Duodenal mucosa (tissue), 2 donors: ENCODE measurements around the gene N4BP3.
"Not testable (repeated sequence)": the region's sequence is repeated elsewhere in the genome, so short reads cannot be mapped to it uniquely, and the experiment has no call there.

ENCODE experiments used
- H3K27ac ChIP-seq: one replicate; pipeline ENCODE4 v1.7.0; 2013; ENCODE audit warnings: low read depth, low read length
- H3K27me3 ChIP-seq, 2 donors: one replicate each; pipeline ENCODE4 v1.7.0; 2013; ENCODE audit warnings: low read length in 2 of 2, control low read depth in 1 of 2; ENCODE audit not compliant: insufficient read depth in 2 of 2, control insufficient read depth in 1 of 2
- H3K36me3 ChIP-seq, 2 donors: one replicate each; pipeline ENCODE4 v1.7.0; 2013; ENCODE audit warnings: low read length in 2 of 2, control low read depth in 1 of 2; ENCODE audit not compliant: insufficient read depth in 2 of 2, control insufficient read depth in 1 of 2
- H3K4me1 ChIP-seq, 2 donors: one replicate each; pipeline ENCODE4 v1.7.0; 2013; ENCODE audit warnings: low read length in 2 of 2, control low read depth in 1 of 2; ENCODE audit not compliant: insufficient read depth in 2 of 2, control insufficient read depth in 1 of 2
- H3K4me3 ChIP-seq, 2 donors: one replicate each; pipeline ENCODE4 v1.7.0; 2013; ENCODE audit warnings: low read length in 2 of 2, low read depth in 1 of 2
- H3K9ac ChIP-seq, 2 donors: one replicate each; pipeline ENCODE4 v1.7.0; 2013; ENCODE audit warnings: low read length in 2 of 2, low read depth in 1 of 2
- H3K9me3 ChIP-seq, 2 donors: one replicate each; pipeline ENCODE4 v1.7.0; 2013; ENCODE audit warnings: low read length in 2 of 2, control low read depth in 1 of 2; ENCODE audit not compliant: control insufficient read depth in 1 of 2

The N4BP3 gene

DNA sequence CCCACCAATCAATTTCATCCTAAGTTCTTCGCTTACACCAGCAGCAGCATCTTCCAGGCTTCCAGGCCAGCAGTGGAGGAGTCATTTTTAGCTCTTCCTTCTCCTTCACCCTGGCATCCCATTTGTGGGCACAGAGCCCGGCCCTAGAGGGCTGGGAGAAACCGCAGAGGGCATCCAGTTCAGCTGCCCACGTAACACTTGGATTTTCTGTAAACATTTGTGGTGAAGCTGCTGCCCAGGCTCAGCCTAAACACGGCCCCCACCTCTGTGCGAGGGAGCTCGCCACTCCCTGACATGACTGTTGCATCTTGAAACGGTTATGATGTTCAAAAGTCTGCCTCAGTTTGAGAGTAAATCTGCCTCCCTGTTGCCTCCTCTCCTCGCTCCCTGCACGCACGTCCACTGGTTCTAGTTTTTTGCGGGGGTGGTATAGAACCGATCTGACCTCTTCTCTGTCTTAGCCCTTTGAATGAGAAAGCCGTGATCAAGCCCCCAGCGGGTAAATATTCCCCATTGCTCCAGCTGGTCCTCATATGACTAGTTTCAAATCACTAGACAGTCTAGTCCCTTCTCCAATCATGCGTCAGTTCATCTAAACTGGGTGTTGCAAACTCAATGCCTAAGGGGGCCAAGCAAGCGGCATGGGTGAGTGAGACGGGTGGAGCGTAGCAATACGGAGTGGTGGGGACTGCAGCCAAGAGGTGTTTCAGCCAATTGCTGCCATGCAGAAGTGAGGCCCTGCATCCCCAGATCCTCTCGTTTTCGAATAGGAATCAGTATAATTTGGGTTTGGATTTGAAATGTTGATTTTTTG lies 34.9 kb upstream of the N4BP3 start:
- H3K27me3 ChIP-seq = peaks cover 12 to 14% of the 10 kb centered on the region in 2 donors
- H3K9me3 ChIP-seq = no peaks in the 10 kb centered on the region
- no peak overlapping the region for H3K9ac ChIP-seq
- no peaks in the 10 kb centered on the region for H3K36me3 ChIP-seq
- H3K27ac ChIP-seq = no peak overlapping the region
- H3K4me3 ChIP-seq = no peak overlapping the region
- H3K4me1 ChIP-seq = peaks cover 4 to 5% of the 10 kb centered on the region in 2 donors

DNA sequence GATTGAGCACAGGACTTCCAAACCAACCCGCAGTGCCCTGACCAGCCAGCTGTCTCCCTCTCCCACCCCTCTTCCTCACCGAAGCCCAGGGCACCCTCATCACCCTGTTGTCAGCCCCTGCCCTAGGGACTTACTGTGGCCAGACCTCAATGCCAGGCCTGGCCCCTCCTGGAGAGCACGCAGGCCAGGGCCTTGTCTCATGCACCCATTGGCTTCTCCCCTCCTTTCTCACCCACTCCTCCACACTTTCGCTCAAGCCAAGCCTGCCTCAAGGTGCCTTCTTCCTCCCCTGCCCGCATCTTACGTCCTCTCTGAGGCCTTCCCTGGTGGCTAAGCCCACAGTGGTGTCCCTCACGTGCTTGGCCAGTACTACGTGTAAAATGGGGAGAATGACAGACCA lies 33.3 kb upstream of the N4BP3 start:
- Histone ChIP-seq H3K36me3 (no peaks in the 10 kb centered on the region), H3K4me1 (peaks cover 4 to 5% of the 10 kb centered on the region in 2 donors), H3K4me3 (no peak overlapping the region), H3K27ac (no peak overlapping the region), H3K9ac (no peak overlapping the region), H3K9me3 (no peaks in the 10 kb centered on the region), H3K27me3 (peaks cover 6 to 14% of the 10 kb centered on the region in 2 donors)

DNA sequence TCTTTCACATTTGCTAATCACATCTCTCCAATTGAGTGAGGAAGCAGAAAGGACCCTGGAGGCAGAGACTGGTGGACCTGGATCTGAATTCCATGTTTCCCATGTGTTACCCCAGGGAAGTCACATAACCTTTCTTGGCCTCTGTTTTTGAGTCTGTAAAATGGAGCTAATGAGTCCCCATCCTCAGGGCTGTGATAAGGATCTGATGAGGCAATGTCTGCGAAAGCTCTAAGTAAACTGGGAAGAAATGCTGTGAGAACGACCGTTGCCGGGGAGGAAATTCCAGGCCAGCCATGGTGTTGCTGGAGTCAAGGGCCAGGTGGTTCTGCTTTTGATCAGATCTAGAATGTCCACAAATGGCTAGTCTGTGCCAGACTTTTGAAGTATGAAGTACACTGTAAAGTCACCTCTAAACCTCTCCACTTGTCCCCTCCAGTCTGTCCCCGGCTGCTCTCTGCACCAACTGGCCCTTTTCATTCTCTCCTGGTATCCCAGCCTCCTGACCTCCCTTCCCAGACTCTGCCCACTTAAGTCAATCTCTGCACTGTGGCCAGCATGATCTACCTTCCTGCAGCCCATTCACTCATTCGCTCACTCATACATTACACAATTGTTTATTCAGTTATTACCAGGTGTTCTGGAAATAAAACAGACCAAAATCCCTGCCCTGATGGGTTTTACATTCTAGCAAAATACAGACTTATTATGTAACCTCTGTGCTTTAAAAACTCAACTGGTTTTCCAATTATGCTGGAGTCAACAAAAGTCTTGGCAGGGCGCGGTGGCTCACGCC lies 32.5 kb upstream of the N4BP3 start:
- Histone ChIP-seq H3K4me3 (no peak overlapping the region), H3K36me3 (no peaks in the 10 kb centered on the region), H3K27ac (no peak overlapping the region), H3K4me1 (peaks cover 4% of the 10 kb centered on the region in 2 donors), H3K9ac (no peak overlapping the region), H3K27me3 (peaks cover 4 to 6% of the 10 kb centered on the region in 2 donors), H3K9me3 (no peaks in the 10 kb centered on the region)

DNA sequence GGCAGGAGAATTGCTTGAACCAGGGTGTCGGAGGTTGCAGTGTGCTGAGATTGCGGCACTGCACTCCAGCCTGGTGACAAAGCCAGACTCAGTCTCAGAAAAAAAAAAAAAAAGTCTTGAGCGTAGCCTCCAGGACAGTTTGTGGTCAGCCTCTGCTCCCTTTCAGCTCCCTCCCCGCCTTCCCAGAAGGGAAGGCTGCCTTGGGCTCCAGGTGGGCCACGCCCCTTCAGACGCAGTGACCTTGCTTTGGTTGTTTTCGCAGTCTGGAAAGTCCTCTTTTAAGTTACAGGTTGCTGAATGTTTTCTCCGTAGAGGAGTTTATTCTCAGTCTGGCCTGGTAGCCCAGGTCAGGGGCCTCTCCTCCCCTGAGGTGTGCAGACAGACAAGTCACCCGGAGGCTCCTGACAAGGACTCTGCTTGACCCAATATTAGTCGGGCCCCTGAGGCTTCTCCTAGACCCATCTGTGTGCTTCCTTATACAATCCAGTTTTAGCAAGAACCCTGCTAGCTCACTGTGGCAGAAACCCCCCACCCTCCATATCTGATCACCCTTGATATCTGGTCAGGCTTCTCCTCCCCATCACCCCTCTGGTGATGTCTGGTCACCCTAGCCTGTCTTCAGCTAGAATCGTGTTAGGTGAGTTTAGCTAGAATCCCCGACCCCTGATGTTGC lies 31.6 kb upstream of the N4BP3 start:
- Histone ChIP-seq H3K27ac (no peak overlapping the region), H3K9me3 (no peaks in the 10 kb centered on the region), H3K4me1 (no peaks in the 10 kb centered on the region), H3K4me3 (no peak overlapping the region), H3K9ac (no peak overlapping the region), H3K27me3 (peaks cover 4 to 10% of the 10 kb centered on the region in 2 donors), H3K36me3 (no peaks in the 10 kb centered on the region)

DNA sequence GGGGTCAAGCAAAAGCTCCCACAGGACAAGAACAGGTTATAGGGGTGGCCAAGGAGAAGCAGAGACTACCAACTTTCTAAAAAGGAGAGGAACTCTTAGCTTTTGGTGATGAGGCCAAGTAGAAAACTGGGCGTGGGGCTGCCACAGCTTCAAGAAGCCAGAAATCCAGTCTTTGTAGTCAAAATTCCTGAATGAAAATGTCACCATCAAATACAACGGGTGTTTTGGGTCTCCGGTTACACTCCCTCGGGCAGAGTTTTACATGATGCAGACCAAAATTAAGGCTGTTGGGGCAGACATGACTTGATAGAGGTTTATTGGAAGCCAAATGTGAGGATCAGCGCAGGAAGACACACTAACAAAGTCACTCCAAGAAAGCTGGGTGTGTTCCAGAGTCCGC lies 29.4 kb upstream of the N4BP3 start:
- H3K9me3 ChIP-seq = no peaks in the 10 kb centered on the region

DNA sequence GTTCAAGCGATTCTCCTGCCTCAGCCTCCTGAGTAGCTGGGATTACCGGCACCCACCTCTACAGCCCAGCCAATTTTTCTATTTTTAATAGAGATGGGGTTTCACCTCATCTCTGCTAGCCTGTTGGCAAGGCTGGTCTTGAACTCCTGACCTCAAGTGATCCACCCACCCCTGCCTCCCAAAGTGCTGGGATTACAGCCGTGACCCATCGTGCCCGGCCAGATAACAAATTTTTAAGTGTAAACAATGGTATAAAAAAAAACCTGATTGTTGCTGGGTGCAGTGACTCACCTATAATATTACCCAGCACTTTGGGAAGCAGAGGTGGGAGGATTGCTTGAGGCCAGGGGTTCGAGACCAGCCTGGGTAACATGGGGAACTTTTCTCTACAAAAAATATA lies 28.0 kb upstream of the N4BP3 start:
- peaks cover 4 to 10% of the 10 kb centered on the region in 2 donors for H3K27me3 ChIP-seq

More for the DNA sequence above, 29.4 kb upstream of the N4BP3 start:
- H3K27me3 ChIP-seq = peaks cover 4 to 10% of the 10 kb centered on the region in 2 donors
- no peaks in the 10 kb centered on the region for H3K4me1 ChIP-seq
- no peak overlapping the region for H3K27ac ChIP-seq
- no peaks in the 10 kb centered on the region for H3K36me3 ChIP-seq
- H3K9ac ChIP-seq = no peak overlapping the region
- H3K4me3 ChIP-seq = no peak overlapping the region

DNA sequence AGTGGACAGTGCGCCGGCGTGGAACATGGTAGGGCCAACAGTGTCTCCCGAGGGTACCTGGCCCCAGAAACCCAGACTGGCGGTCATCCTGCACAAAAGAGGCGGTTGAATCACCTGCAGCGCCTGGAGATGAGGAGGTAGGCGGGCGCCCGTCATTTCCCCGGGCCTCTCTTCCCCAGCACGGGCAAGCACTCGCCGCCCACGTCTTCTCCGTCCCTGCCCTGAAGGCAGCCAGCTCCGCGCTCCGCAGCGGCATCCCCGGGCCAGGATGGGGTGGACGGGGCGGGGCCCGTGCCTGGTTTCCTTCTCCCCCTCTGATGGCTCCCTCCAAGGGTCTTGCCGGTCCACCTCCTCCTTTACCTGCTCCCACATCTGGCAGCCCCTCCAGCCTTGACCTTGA lies 27.1 kb upstream of the N4BP3 start:
- no peaks in the 10 kb centered on the region for H3K4me1 ChIP-seq
- no peaks in the 10 kb centered on the region for H3K36me3 ChIP-seq
- peaks cover 0 to 10% of the 10 kb centered on the region in 2 donors for H3K27me3 ChIP-seq
- H3K27ac ChIP-seq = no peak overlapping the region
- no peaks in the 10 kb centered on the region for H3K9me3 ChIP-seq
- no peak overlapping the region for H3K9ac ChIP-seq
- H3K4me3 ChIP-seq = no peak overlapping the region

More for the DNA sequence above, 28.0 kb upstream of the N4BP3 start:
- H3K4me3 ChIP-seq = no peak overlapping the region
- no peaks in the 10 kb centered on the region for H3K36me3 ChIP-seq
- H3K9me3 ChIP-seq = no peaks in the 10 kb centered on the region
- no peak overlapping the region for H3K27ac ChIP-seq
- H3K9ac ChIP-seq = no peak overlapping the region
- no peaks in the 10 kb centered on the region for H3K4me1 ChIP-seq

DNA sequence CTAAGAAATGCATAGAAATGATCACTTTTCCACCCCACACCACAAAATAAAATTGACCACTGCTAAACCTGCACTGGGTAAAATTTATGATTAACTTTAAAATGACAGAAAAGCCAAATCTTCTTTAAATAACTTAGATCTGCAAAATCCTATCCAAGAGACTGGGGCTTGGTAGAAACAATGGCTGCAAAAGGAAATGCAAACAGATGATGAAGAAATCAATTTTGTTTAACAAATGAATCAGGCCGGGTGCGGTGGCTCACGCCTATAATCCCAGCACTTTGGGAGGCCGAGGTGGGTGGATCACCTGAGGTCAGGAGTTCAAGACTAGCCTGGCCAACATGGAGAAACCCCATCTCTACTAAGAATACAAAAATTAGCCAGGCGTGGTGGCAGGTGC lies 26.1 kb upstream of the N4BP3 start:
- H3K36me3 ChIP-seq, H3K9me3 ChIP-seq, H3K9ac ChIP-seq, H3K27ac ChIP-seq, H3K4me1 ChIP-seq, H3K4me3 ChIP-seq: not testable (repeated sequence)
- H3K27me3 ChIP-seq = peaks cover 0 to 10% of the 10 kb centered on the region in 2 donors

DNA sequence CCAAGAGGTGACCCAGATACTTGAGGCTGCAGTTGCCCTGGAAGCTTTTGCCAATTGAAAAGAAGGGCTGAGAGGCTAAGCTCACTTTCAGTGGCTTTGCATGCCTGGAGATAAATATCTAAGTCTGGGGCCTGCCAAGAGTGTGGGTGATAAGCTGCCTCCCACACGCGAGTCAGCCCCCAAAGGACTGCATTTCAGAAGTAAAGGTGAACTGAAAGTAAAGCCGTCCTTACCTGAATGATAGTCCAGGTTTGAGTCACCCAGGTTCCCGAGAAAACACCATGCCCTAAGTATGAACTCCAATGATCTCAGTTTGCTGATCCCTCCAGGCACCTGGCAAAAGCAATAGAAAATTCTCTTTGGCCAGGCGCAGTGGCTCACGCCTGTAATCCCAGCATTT lies 22.5 kb upstream of the N4BP3 start:
- H3K27me3 ChIP-seq = peaks cover 0 to 10% of the 10 kb centered on the region in 2 donors
- H3K27ac ChIP-seq = no peak overlapping the region
- H3K9ac ChIP-seq = no peak overlapping the region
- no peak overlapping the region for H3K4me3 ChIP-seq
- no peaks in the 10 kb centered on the region for H3K36me3 ChIP-seq
- no peaks in the 10 kb centered on the region for H3K9me3 ChIP-seq
- H3K4me1 ChIP-seq = no peaks in the 10 kb centered on the region

DNA sequence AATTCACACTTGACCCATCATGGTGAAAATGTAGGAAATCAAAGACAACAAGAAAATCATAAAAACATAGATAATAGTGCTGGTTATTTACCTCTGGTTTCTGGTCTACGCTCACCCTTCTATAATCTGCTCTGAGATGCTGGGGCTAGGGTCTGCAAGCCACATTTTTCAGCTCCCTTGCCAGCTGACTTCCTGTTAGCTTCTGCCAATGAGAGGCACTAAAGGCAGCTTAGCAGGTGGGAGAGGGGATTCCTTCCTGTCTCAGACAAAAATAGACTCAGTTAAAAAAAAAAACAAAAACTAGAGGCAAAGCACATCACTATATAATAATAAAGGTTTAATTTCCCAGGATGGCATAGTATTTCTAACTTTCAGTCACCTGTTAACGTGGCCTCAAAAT lies 20.2 kb upstream of the N4BP3 start:
- Histone ChIP-seq H3K4me1 (no peaks in the 10 kb centered on the region), H3K36me3 (no peaks in the 10 kb centered on the region), H3K9ac (no peak overlapping the region), H3K4me3 (no peak overlapping the region), H3K27ac (no peak overlapping the region), H3K9me3 (no peaks in the 10 kb centered on the region), H3K27me3 (peaks cover 0 to 4% of the 10 kb centered on the region in 2 donors)
